GM18520 (cell line): ENCODE data around the gene PSME3IP1.

Experiments
- ATAC-seq: cut with Tn5 transposase; IDR thresholded peaks from one replicate; pipeline ENCODE4 v1.9.1; 2021; ENCODE audit not compliant: unreplicated experiment

The PSME3IP1 gene

DNA sequence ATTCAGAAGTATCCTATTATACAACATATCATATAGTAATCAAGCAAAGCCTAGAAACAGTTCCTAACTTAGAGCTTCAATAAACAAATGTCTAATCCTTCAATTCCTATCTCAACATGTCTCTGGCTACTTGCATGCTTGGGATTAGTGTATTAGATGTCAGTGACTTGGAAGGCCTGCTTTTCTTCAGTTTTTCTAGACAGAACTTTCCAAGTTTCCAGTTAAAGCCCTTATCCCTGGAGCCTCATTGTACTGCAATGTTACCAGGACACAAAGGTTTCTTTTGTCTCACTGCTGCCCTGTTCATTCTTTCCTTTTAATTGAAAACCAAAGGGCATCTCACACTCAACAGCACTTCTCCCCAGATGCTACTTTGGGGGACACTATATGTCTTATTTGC, 16.5 kb downstream of the PSME3IP1 start:
- ATAC-seq = no peak

DNA sequence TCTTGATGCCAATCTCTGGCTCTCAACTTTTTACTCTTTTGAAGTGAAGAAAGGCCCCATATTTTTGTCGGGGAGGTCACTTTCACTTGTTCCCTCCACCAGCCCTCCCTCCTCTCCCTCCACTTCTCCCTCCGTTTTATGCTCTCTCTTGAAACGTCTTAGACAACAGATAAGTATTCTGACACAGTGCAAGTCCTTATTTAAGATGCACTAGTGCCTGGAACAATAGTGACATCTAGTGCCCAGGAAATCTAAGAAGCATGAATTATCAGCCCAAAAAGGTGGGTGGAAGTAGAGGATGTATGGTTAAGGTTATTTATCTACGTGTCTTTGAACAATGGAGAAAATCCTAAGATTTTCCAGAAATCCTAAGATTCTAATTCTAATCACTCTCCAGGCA, 17.9 kb downstream of the PSME3IP1 start:
- no peak for ATAC-seq

DNA sequence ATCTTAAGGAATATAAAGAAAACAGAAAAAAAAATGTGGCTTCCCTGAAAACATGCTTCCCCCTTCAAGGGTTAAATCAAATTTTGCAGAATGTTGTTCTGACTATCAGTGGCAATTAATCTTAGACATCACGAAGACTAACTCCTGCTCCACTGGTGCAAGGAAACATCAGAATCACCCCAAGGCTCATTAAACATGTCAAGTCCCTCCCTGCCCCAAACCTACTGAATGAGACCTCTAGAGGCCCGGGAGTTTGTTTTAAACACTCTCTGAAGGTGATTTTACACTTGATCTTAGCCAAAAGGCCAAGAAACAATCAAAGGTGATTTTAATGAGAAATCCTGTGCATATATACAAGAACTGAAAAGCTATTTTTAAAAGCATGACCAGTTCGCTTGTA, 18.3 kb downstream of the PSME3IP1 start:
- no peak for ATAC-seq

DNA sequence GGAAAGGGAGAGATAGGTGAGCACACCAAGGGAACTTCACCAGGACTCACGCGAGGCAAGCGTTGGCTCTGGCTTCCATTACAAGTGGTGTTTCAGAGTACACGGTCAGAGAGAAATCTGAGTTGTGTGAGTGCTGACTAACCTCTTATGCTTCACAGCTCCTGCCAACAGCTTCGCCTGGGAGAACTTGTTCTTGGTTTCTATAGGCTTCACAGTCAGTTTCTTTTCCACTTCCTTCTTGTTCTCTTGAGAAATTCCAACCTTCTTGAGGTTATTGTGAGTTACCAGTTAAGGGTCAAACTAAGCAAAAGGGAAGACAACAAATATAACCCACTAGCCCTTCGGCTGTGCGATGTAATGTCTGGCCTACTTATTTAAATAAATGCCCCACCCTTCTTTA, 18.9 kb downstream of the PSME3IP1 start:
- ATAC-seq = no peak

DNA sequence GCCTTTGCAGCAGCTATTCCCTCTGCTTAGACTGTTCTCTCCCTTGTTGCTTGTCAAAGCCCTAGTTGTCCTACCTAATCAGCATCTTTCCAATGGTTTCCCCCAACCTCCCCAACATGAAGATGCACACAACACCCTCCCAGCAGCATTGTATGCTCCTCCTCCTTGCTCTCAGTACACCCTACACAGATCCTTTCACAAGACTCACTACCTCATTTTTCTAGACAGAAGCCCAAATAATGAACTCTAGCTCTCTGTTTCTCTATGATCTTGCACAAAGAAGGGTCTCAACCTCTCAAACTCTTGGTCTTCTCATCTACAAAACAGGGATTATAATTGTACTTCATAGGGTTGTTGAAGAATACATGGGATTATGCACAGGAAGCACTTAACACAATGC, 19.4 kb downstream of the PSME3IP1 start:
- ATAC-seq = no peak

DNA sequence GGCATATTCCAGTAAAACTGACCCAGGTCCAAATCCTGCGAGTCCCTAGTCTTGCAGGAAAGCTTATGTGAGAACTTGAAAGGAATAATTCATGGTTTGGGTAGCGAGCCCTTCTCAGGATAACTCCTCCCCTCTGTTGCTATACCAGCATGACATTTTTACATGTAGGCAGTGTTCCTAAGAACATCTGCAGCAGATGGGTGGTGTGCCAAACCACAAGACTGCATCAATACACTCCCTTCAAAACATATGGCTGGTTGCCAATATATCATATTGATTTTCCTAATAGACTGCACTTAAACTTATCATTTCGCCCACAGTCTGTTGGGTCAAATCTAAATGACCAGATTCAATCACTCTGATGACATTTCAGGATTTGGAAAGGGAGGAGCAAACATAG, 19.9 kb downstream of the PSME3IP1 start:
- ATAC-seq = no peak

DNA sequence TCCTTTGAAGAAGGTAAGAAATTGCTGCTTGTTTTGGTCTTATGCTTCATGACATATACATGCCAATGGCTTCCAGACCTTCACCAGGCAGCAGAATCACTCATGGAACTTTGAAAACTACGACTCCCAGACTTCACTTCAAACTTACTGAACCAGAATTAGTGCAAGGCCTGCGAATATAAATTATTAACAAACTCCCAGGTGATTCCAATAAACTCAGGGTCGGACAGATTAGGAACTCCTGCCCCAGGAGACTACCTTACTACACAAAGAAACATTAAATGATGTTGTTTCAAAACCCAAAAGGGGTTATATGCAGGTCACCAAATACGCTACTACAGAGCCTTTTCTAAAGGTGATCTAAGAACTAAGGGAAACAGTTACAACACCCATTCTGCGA, 20.4 kb downstream of the PSME3IP1 start:
- no peak for ATAC-seq

DNA sequence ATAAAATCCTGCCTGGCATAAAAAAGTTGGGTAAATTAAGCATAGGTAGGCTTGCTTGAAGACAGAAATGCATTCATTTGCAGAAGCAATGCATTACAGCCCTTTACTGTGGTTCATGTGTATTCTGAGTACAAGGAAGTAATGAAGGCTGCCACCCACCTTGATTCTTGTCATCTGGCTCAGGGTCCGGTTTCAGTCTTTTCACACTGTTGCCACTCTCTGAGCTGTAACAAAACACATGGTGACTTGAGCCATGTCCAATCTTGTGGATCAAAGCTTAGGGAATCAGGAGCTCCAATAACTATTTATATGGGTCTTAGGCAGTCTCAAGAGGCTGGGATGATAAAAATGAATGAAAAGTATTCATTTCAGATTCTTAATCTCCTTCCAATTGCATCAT, 22.0 kb downstream of the PSME3IP1 start:
- ATAC-seq = no peak

DNA sequence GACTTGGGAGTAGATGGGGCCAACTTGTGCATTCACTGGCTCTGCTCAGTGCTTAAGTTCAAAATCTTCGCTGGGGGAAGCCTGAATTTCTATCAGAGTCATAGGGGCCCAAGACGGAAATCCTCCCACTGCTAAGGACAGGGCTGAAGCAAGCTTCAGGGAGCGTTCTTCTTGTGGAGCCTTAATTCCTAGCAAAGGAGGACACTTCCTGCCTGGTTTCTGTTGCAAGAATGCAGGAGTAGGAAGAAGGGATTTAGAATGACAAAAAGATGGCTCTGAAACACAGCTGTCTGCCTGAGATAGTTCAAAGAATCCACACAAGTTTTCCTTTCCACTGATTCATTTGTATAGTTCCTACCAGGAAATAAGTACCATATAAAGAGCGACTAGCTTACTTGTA, 26.4 kb downstream of the PSME3IP1 start:
- ATAC-seq = no peak

DNA sequence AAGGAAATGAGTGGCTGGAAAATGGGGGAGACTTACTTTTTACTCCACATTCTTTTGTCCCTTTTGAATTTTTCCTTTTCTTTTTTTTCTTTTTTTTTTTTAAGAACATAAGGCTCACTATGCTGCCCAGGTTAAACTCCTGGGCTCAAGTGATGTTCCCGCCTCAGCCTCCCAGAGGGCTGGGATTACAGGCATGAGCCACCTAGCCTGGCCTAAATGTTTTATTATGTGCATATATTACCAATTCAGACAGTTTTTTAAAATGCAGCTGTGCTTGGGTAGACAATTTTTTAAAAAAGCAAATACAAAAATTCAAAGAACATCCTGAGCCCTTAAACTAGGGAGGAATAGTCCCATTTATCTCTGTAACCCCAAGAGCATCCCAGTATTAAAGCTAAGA, 28.3 kb downstream of the PSME3IP1 start:
- ATAC-seq = no peak

DNA sequence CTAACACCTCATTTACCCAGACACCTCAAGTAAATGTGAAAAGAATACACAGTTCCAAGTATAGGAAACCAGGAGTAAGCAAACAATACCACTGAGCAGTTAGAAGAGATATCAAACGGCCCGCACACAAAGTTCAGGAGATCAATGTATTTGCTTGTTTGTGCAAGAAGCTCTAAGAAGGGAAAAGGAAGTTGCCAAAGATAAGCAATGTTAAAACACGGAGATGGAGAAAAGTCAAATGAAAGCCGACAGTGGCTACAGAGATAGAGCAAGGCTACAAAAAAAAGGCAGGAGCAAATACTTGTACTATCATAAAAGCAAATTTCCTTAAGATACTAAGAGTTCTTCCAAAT, 29.5 kb downstream of the PSME3IP1 start:
- ATAC-seq = no peak

DNA sequence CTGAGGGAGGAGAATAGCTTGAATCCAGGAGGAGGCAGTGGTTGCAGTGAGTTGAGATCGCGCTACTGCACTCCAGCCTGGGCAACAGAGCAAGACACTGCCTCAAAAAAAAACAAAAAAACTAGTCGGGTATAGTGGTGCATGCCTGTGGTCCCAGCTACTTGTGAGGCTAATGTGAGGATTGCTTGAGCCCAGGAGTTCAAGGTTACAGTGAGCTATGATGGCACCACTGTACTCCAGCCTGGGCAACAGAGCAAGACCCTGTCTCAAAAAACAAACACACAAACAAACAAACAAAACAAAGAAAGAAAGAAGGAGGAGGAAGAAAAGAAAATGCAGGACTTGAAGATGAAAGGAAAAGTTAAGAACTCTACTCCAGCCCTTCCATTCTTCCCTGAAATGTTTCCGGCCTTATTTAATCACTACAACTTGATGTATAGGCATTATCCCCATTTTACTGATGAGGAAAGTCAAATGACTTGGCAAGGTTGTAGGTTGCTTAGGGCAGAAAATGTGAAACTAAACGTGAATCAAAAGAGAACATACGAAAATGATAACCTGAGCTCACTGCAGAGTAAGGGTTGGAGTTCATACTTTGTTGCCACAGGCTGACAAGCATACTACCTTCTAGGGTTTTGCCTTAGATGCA, 30.0 kb downstream of the PSME3IP1 start:
- no peak for ATAC-seq

DNA sequence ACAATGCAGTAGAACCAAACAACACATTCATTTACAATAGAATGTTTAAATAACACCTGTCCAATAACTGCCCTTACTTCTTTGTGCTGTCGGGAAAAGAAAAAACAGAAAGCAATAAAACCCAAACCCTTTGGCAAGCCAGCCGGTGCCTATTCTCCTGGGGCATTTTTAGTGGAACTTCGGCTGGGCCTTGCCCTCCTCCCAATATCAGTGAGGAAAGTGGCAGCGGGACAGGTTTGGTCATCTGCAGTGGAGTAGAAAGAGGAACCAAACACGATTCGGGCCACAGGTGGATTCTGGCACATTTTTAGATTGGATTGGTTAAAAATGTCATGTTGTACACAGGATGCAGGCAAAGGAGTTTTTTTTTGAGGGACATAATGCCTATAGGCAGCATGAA, 32.0 kb downstream of the PSME3IP1 start:
- no peak for ATAC-seq

DNA sequence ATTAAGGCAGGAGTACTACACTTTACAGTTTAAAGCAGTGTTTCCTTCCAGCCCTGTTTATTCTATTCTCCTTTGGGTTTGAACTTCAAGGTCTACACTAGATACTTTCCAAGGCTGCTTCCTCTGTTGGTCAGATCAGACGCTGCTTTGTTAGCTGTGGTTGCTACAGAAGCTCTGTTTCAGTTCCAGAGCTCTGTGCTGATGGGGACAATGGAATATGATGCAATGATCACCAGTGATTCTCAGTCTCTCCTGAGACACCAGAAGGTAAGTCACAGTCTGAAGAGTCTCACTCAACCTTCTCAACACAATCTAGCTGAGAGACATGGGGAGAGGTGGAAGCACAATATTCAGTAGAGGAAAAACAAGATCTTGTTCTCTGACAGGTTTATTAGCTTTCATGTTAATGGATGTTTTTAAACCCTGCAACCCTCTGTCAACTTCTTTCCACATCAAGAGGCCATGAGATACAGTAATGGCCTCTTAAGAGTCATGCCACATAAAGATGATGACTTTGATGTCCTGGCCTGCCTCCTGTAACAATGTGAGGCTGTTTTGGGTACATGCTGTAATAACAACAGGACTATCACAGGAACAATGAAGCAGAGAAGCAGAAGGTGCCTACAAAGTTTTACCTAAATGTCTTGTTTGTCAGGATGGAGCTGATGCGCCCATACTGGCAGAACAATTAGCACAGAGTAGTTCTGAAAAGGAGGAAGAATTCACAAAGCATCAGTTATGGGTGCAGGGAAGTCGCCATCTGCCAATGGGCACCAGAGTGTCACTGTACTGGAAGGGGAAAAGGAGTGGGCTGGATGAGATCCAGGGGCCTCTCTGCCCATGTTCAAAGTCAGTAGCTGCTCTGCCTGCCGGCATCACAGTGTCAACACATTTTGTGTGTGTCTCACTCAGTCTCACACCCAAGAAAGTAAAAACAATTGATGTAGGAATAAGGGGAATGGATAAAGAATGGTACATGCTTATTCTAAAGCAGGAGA, 33.4 kb downstream of the PSME3IP1 start:
- ATAC-seq = no peak

DNA sequence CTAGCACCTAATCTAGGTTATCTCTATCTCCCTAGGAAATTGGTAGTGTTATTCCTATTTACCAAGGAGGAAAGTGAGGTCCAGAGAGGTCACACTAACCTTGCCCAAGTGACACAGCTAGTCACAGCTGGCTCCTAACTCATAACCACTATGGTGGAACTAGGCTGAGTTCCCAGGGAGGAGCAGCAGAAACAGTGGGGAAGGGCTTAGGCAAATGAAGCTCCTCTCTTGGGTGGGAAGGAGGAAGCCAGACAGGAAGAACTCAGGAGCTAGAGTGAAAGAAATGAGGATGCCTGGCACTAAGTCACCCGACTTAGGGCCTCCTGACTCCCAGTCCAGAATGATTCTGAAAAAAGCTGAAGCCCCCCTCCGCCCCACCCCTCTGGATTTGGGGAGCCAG, 34.5 kb downstream of the PSME3IP1 start:
- no peak for ATAC-seq

DNA sequence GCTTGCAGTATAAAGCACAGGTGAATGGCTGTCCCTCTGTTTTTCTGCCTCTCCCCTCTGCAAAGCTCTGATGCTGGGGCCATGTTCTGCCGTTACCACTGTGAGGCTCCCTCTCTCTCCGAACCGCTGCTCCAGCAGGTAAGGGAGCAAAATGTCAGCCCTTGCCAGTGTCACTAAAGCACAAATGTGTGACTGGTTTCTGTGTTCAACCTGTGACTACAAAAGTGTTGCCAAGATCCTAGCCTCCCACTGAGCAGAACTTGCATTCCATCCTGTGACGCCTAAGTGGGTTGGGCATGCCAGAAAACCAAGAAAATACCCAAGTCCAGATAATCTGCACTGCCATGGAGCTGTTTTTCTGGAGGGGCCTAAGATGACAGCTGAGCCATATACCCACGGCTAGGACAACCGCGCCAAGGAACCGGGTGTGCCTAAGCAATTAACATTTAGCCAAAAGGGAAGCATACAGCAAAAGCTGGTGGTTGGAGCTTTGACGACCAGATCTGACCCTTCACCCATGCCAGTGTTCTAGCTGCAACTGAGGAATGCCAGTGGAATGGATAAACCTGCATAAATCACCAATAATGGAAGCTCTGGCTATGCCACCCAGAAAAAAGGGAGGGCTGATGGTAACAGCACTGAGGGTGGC, 35.0 kb downstream of the PSME3IP1 start:
- ATAC-seq = no peak

DNA sequence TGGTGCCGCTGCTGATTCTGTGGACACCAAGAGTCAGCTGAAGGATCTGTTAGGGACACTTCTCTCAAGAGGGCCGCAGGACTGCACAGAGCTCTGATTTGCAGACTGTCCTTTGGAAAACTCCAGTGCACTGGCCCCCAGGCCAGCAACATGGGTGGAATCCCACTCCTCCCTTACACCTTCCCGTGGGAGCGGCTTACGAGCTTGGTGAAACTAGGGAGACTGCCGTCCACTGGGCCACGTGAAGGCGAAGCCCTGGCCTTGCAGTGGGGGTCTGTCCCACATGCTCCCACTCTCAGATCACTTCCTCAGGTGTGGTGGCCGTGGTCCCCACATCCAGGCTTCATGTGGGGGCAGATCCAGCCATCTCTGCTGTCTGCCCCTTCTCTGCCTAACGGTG, 36.4 kb downstream of the PSME3IP1 start:
- no peak for ATAC-seq

DNA sequence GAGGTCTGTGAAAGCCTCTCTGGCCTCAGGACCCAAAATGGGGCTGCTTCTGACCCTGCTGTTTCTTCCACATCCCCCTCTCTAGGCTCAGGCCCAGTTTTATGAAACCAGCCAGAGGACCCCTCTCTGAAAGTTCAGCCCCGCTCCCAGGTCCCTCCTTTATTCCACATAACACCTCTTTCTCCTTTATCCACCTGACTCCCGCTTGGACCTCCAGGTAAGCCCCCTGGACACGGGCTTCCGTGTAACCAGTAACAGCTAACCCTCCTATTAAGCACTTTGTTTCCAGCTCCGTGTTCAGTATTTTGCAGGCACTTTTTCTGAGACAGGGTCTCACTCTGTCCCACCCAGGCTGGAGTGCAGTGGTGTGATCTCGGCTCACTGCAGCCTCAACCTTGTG, 37.4 kb downstream of the PSME3IP1 start:
- no peak for ATAC-seq

DNA sequence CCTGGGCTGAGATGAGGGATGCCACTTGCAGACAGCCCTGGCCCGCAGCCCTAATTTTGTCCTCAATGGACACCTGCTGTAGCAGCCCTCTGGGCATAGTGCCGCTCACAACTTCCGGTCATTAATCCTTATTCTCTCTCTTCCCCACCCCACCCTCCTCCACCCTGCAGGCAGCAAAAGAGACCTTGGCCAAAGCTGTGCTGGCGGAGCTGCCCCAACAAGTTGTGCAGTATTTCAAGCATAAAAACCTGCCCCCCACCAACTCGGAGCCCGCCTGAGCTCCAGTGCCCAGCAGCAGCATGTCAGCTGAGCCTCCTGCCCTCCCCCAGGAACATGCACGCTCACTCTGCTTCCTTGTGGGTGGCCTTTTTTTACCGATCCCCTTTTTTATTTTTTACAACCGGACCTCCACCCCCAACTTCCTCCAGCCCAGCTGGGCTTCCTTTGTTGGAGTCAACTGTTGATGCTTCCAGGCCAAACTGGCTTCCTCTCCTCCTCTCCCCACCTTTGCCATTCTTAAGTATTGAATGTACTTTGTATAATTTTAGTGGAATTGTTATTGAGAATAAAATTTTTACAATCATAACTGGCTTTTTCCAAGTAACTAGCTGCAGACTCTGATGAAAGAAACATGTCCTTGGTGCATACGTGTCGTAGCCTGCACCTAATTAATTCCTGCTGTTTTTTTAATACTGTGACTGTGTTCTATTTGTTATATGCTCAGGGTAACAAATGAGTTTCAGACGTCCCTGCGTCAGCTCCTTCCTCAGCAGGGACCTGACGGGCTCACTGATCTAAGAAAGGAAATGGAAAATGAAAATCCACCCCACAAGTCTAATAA, 38.2 kb downstream of the PSME3IP1 start:
- ATAC-seq = no peak

DNA sequence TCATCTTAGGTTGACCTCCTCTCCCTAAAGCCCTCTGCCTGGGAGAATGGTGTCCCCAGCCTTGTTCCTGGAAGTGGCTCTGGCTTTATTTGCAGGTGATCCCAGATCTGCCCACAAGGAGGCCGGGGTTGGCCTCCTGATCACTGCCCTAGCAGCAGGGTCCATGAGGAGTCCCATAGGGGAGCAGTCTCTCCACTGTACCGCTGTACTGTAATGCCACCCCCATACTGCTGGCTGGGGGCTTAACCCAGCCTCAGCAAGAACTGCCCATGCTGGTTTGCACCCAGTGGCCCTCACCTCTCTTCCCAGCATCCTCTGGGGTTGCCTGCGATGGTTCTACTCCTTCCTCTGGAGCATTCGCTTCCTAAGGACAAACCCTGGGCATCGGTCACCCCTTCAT, 39.1 kb downstream of the PSME3IP1 start:
- no peak for ATAC-seq

DNA sequence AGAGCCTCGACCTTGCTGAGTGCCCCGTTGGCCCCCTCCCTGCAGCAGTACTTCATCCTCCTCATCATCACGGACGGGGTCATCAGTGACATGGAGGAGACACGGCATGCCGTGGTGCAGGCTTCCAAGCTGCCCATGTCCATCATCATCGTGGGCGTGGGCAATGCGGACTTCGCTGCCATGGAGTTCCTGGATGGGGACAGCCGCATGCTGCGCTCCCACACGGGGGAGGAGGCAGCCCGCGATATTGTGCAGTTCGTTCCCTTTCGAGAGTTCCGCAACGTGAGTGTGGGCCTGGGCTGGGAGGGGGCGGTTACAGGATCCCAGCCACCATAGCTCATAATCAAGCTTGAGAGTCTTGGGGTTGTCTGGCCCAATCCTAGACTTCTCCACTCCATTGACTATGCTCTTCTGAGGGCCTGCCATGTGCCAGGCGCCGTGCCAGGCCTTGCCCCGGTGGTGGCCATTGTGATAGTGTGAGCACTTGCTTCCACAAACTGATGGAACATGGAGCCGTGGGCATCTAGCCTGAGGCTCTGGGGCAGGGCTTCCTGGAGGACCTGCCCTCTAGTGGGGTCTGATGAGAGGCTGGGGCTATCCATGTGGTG, 39.7 kb downstream of the PSME3IP1 start:
- no peak for ATAC-seq
